Keratinocyte (primary cell): Measurements from ENCODE around the gene DPP7.

Experiments used
- EZH2 ChIP-seq: IDR thresholded peaks from one replicate; pipeline ENCODE4 v1.6.1; 2012; ENCODE audit warnings: inconsistent platforms, mild to moderate bottlenecking, low read length, moderate library complexity
- TF ChIP-seq, protein P1 (sequence below), 3 experiments: IDR thresholded peaks in 1 of 3; conservative IDR thresholded peaks in 1 of 3; optimal IDR thresholded peaks in 1 of 3; 2 replicates in 2 of 3; 3 replicates in 1 of 3; pipeline versions ENCODE3 to v1.5.1; 2011; ENCODE audit warnings: low read length in 3 of 3, mild to moderate bottlenecking in 3 of 3, moderate library complexity in 2 of 3, control low read depth in 1 of 3, inconsistent platforms in 1 of 3; ENCODE audit not compliant: insufficient read depth in 2 of 3; ENCODE audit errors: extremely low read depth in 1 of 3

DNA sequence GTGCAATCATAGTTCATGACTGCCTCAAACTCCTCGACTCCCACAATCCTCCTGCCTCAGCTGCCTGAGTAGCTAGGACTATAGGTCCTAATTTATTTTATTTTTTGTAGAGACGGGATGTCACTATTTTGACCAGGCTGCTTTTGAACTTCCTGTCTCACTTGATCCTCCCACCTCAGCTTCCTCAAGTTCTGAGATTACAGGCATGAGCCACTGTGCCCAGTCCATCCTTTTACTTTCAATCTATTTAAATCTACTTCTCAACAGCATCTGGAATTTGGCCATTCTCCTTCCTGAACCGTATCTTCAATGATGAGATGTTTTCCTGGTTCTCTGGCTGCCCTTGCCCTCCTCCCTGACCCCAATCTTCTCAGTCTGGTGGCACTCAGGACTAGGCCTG is 12.3 kb upstream of the DPP7 start:
- TF ChIP-seq, protein P1, sequence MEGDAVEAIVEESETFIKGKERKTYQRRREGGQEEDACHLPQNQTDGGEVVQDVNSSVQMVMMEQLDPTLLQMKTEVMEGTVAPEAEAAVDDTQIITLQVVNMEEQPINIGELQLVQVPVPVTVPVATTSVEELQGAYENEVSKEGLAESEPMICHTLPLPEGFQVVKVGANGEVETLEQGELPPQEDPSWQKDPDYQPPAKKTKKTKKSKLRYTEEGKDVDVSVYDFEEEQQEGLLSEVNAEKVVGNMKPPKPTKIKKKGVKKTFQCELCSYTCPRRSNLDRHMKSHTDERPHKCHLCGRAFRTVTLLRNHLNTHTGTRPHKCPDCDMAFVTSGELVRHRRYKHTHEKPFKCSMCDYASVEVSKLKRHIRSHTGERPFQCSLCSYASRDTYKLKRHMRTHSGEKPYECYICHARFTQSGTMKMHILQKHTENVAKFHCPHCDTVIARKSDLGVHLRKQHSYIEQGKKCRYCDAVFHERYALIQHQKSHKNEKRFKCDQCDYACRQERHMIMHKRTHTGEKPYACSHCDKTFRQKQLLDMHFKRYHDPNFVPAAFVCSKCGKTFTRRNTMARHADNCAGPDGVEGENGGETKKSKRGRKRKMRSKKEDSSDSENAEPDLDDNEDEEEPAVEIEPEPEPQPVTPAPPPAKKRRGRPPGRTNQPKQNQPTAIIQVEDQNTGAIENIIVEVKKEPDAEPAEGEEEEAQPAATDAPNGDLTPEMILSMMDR (optimal IDR thresholded peaks at IDR 0.05 in 1 of 3, IDR thresholded peaks at IDR 0.05 in 1 of 3, conservative IDR thresholded peaks at IDR 0.05 in 1 of 3; ENCODE audit: extremely low read depth in 1 of 3, insufficient read depth in 2 of 3, low read length in 3 of 3), result no peak
- no peak for TF ChIP-seq EZH2
